C4-2B (cell line): Measurements from ENCODE around the gene MAG.

Source experiments
- ZFX ChIP-seq: fragments of 450-650 bp; IDR thresholded peaks from 2 replicates; pipeline ENCODE4 v1.6.1; 2017
- TF ChIP-seq, protein P1 (sequence below): fragments of 450-650 bp; conservative IDR thresholded peaks from 2 replicates; pipeline ENCODE4 v1.5.1; 2017; ENCODE audit warnings: mild to moderate bottlenecking

DNA sequence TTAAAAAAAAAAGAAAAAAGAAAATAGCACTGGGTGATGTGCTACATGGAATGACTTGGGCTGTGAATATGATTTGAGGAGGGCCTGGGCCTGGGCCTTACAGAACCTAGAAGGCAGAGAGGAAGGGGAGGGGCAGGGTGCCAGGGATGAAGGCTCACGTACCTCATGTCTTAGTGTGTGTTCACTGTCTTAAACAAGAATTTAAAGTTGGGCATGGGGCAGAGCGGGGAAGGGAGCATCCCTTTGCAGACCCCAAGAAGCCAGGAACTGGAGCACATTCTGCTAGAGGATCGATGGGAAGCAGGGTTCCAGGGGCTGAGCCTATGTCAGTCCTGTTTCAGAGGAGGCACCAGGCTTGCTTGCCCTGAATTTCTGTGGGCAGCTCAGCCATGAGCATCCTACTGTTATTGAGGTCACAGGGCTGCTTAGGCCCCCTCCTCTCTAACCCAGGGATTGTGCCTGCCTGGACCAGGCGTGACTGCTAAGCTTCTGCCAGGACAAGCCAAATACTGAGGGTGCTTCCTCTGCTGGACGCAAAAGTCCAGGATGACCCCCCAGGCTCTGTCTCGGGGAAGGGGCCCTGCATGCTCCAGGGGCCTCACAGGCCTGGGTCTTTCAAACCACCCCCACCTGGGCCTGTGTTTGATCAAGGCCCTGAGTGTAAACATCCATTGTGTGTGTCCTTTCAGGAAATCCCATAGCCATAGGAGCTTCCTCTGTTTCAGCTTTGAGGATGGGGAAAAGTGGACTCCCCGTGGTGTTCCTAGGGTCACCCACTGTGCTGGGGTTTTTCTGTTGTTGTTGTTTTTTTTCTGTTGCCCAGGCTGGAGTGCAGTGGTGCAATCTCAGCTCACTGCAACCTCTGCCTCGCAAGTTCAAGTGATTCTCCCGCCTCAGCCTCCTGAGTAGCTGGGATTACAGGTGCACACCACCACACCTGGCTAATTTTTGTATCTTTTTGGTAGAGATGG lies 38.4 kb upstream of the MAG start:
- TF ChIP-seq, protein P1, sequence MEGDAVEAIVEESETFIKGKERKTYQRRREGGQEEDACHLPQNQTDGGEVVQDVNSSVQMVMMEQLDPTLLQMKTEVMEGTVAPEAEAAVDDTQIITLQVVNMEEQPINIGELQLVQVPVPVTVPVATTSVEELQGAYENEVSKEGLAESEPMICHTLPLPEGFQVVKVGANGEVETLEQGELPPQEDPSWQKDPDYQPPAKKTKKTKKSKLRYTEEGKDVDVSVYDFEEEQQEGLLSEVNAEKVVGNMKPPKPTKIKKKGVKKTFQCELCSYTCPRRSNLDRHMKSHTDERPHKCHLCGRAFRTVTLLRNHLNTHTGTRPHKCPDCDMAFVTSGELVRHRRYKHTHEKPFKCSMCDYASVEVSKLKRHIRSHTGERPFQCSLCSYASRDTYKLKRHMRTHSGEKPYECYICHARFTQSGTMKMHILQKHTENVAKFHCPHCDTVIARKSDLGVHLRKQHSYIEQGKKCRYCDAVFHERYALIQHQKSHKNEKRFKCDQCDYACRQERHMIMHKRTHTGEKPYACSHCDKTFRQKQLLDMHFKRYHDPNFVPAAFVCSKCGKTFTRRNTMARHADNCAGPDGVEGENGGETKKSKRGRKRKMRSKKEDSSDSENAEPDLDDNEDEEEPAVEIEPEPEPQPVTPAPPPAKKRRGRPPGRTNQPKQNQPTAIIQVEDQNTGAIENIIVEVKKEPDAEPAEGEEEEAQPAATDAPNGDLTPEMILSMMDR = no peak
- no peak for TF ChIP-seq ZFX
